Endothelial cell of umbilical vein (primary cell): ENCODE data around the gene NHSL2. TPM values are rescaled to one million over a fixed set of nuclear protein-coding genes. Genes with fewer than 3 reads are reported as not detected.

Source experiments
- BruUV-seq: library from RNA; stranded (reverse); fragments of 400-500 nt; replicated peaks from 2 replicates; lab custom pipeline; 2021; lab: Mats Ljungman, UMichigan
- CTCF ChIA-PET: fragments of 300-600, 350-600 bp; sonication (Branson Sonifier 250); formaldehyde crosslinking; loops from one replicate; lab custom pipeline; 2021; ENCODE audit warnings: antibody characterized with exemption, inconsistent platforms; lab: Charles Lee
- POLR2A ChIA-PET: fragments of 300-600, 350-600 bp; sonication (Branson Sonifier 250); formaldehyde crosslinking; loops from one replicate; lab custom pipeline; 2021; ENCODE audit warnings: antibody characterized with exemption, inconsistent platforms; lab: Charles Lee
- DNase-seq: peaks from one replicate; pipeline ENCODE4 v3.0.0-alpha.2; 2011; ENCODE audit warnings: low read depth, low spot score
- FAIRE-seq: peaks from 2 replicates; lab custom pipeline; 2011; peaks lifted over from hg19 to GRCh38; lab: Jason Lieb, UNC
- H2AFZ ChIP-seq: 2 replicates; pipeline ENCODE4 v1.6.0; 2012; ENCODE audit warnings: low read depth, low read length, control low read depth, inconsistent platforms
- H3K27ac ChIP-seq: 2 replicates; pipeline ENCODE4 v1.5.1; 2011; ENCODE audit warnings: low read depth, mild to moderate bottlenecking, control low read depth, low read length, moderate library complexity; ENCODE audit not compliant: insufficient read depth
- H3K27me3 ChIP-seq, 2 experiments: 2 replicates each; pipeline versions ENCODE4 v1.6.0 to v1.6.1; 2011; ENCODE audit warnings: low read length in 2 of 2, mixed read lengths in 1 of 2; ENCODE audit not compliant: control insufficient read depth in 2 of 2, insufficient read depth in 2 of 2
- H3K36me3 ChIP-seq, 2 experiments: 2 replicates in 1 of 2; 3 replicates in 1 of 2; pipeline ENCODE4 v1.5.1; 2011; ENCODE audit warnings: low read length in 2 of 2, mild to moderate bottlenecking in 1 of 2, moderate library complexity in 1 of 2; ENCODE audit not compliant: control insufficient read depth in 2 of 2, insufficient read depth in 2 of 2; ENCODE audit errors: extremely low read depth in 1 of 2
- H3K4me1 ChIP-seq: 3 replicates; pipeline ENCODE4 v1.5.1; 2011; ENCODE audit warnings: mild to moderate bottlenecking, low read length; ENCODE audit not compliant: control insufficient read depth, insufficient read depth; ENCODE audit errors: extremely low read depth
- H3K4me2 ChIP-seq: 2 replicates; pipeline ENCODE4 v1.6.1; 2011; ENCODE audit warnings: low read length, control low read depth, mixed read lengths; ENCODE audit not compliant: insufficient read depth
- H3K4me3 ChIP-seq, 3 experiments: fragments of 200-600 bp in 1 of 3; sonication (generic), shearing (Covaris generic) in 1 of 3; replicated peaks in 1 of 3; 2 replicates each; pipeline ENCODE4 v1.5.1; 2011 to 2016; ENCODE audit warnings: control low read depth in 3 of 3, low read length in 3 of 3, mild to moderate bottlenecking in 2 of 3, inconsistent platforms in 1 of 3, low read depth in 1 of 3, moderate library complexity in 1 of 3; ENCODE audit not compliant: insufficient read depth in 1 of 3
- H3K79me2 ChIP-seq: 2 replicates; pipeline ENCODE4 v1.6.0; 2012; ENCODE audit warnings: low read length, inconsistent platforms; ENCODE audit not compliant: control insufficient read depth, insufficient read depth
- H3K9ac ChIP-seq: replicated peaks from 2 replicates; pipeline ENCODE3; 2011; ENCODE audit warnings: low read length, control low read depth; ENCODE audit not compliant: insufficient read depth; ENCODE audit errors: extremely low read depth
- H3K9me1 ChIP-seq: replicated peaks from 3 replicates; pipeline ENCODE4 v1.6.0; 2011; ENCODE audit warnings: mild to moderate bottlenecking, low read length; ENCODE audit not compliant: control insufficient read depth, insufficient read depth; ENCODE audit errors: extremely low read depth
- H3K9me3 ChIP-seq: replicated peaks from 2 replicates; pipeline ENCODE4 v1.5.1; 2012; ENCODE audit warnings: low read length, inconsistent platforms; ENCODE audit not compliant: control insufficient read depth, insufficient read depth
- H4K20me1 ChIP-seq: replicated peaks from 2 replicates; pipeline ENCODE3; 2011; ENCODE audit warnings: mild to moderate bottlenecking, low read length; ENCODE audit not compliant: control insufficient read depth, insufficient read depth; ENCODE audit errors: extremely low read depth
- EZH2 ChIP-seq: IDR thresholded peaks from 2 replicates; pipeline ENCODE4 v1.6.1; 2012; ENCODE audit warnings: borderline replicate concordance, low read depth, mild to moderate bottlenecking, moderate library complexity, low read length, inconsistent platforms; ENCODE audit not compliant: severe bottlenecking
- FOS ChIP-seq: IDR thresholded peaks from 2 replicates; pipeline ENCODE4 v1.6.1; 2011; ENCODE audit warnings: mild to moderate bottlenecking, low read length, moderate library complexity, borderline replicate concordance; ENCODE audit not compliant: insufficient read depth
- GATA2 ChIP-seq: IDR thresholded peaks from 2 replicates; pipeline ENCODE4 v1.7.0; 2011; ENCODE audit warnings: low read depth, mild to moderate bottlenecking, moderate library complexity, mixed read lengths, low read length; ENCODE audit not compliant: insufficient read length, insufficient read depth
- JUN ChIP-seq: IDR thresholded peaks from 2 replicates; pipeline ENCODE4 v1.6.1; 2011; ENCODE audit warnings: borderline replicate concordance, low read depth; ENCODE audit not compliant: insufficient read length, insufficient read depth
- MYC ChIP-seq: IDR thresholded peaks from one replicate; pipeline ENCODE4 v1.6.1; 2011; ENCODE audit warnings: mild to moderate bottlenecking, low read depth, low read length
- POLR2A ChIP-seq: IDR thresholded peaks from 2 replicates; pipeline ENCODE4 v1.6.1; 2012; ENCODE audit warnings: low read depth, mild to moderate bottlenecking, control low read depth, low read length
- POLR2AphosphoS5 ChIP-seq: IDR thresholded peaks from 2 replicates; pipeline ENCODE4 v1.6.1; 2012; ENCODE audit warnings: low read depth, mild to moderate bottlenecking, control low read depth, low read length, moderate library complexity; ENCODE audit not compliant: insufficient read depth
- dilution Hi-C: fragments of 300-500 bp; cut with MboI; formaldehyde crosslinking; loops from one replicate; pipeline ENCODE4 v1.15.0; 2019; ENCODE audit warnings: low sequenced_read_pairs; ENCODE audit not compliant: extremely low pct_ligation_motif_present
- intact Hi-C: fragments of 100-400 bp; cut with micrococcal nuclease; formaldehyde crosslinking; loops from one replicate; pipeline ENCODE4 v1.10.0; 2022
- polyA plus RNA-seq, 4 experiments: library from polyadenylated mRNA; depleted of rRNA in 3 of 4; stranded (reverse) in 3 of 4; unstranded in 1 of 4; fragments of >200 nt; gene quantifications; 2 replicates each; pipeline versions ENCODE4 v1.2.1 to v1.2.3, GENCODE V29; 2011 to 2012; ENCODE audit warnings: missing spikeins in 1 of 4
- total RNA-seq: library from RNA; stranded (reverse); gene quantifications from 2 replicates; pipeline ENCODE4 v1.2.3, GENCODE V29; 2021
- TF ChIP-seq, protein P1 (sequence below): IDR thresholded peaks from 2 replicates; pipeline ENCODE4 v1.6.1; 2011; ENCODE audit not compliant: insufficient read depth, insufficient read length
- TF ChIP-seq, protein P2 (sequence below), 2 donors: IDR thresholded peaks; 1 replicate in 1 of 2; 2 replicates in 1 of 2; pipeline ENCODE4 v1.5.1; 2011; ENCODE audit warnings: low read length in 2 of 2, mild to moderate bottlenecking in 2 of 2, moderate library complexity in 2 of 2, control low read depth in 1 of 2, inconsistent platforms in 1 of 2, low read depth in 1 of 2; ENCODE audit not compliant: insufficient read depth in 1 of 2; ENCODE audit errors: extremely low read depth in 1 of 2

Gene NHSL2
- total and polyA plus RNA-seq, 2 donors (not counting 3 experiments of a cell fraction or from before 2014, with no cell fraction given) = 23.5 to 49.9 TPM

DNA sequence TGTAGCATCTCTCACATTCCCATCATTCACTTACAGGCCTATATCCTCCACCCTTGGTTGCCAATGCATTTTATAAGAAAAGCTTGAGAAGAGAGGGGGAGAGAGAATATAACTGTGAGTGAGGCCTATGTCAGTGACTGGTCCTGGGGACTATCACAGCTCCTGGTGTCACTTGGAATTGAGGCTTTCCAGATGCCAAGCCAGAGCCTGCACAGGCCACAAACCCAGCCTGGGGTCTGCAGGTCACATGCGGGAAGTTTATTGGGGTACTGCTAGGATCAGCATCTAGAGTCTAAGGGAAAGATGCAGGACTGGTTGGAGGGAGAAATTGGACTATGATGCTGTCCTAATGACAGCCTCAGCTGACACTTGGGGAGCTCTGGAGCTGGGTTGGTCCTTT, 173.5 kb downstream of the NHSL2 start:
- DNase-seq = no peak
- dilution Hi-C loops = no loop called here
- FAIRE-seq = no peak
- Histone ChIP-seq H3K27me3 (no peaks in the 10 kb centered on the region), H3K9me3 (no peaks in the 10 kb centered on the region), H3K4me3 (no peak overlapping the region), H2AFZ (no peak overlapping the region), H3K4me2 (no peak overlapping the region), H4K20me1 (no peaks in the 10 kb centered on the region), H3K27ac (no peak overlapping the region), H3K9ac (no peak overlapping the region), H3K4me1 (peaks cover 23% of the 10 kb centered on the region), H3K36me3 (no peaks in the 10 kb centered on the region), H3K9me1 (no peaks in the 10 kb centered on the region), H3K79me2 (peaks cover 78% of the 10 kb centered on the region)
- POLR2A ChIA-PET = no interaction called here
- CTCF ChIA-PET = interaction anchor here (0.7 kb wide), 1 partner anchor 62 kb away, joined by 3 read pairs; no protein-coding TSS in a partner anchor
- no TSS peak for BruUV-seq
- intact Hi-C loops = no loop called here
- TF ChIP-seq POLR2AphosphoS5 (no peak), EZH2 (no peak), MYC (no peak), POLR2A (no peak), FOS (no peak), JUN (no peak), GATA2 (no peak)
- TF ChIP-seq, protein P1, sequence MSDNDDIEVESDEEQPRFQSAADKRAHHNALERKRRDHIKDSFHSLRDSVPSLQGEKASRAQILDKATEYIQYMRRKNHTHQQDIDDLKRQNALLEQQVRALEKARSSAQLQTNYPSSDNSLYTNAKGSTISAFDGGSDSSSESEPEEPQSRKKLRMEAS = no peak
- TF ChIP-seq, protein P2, sequence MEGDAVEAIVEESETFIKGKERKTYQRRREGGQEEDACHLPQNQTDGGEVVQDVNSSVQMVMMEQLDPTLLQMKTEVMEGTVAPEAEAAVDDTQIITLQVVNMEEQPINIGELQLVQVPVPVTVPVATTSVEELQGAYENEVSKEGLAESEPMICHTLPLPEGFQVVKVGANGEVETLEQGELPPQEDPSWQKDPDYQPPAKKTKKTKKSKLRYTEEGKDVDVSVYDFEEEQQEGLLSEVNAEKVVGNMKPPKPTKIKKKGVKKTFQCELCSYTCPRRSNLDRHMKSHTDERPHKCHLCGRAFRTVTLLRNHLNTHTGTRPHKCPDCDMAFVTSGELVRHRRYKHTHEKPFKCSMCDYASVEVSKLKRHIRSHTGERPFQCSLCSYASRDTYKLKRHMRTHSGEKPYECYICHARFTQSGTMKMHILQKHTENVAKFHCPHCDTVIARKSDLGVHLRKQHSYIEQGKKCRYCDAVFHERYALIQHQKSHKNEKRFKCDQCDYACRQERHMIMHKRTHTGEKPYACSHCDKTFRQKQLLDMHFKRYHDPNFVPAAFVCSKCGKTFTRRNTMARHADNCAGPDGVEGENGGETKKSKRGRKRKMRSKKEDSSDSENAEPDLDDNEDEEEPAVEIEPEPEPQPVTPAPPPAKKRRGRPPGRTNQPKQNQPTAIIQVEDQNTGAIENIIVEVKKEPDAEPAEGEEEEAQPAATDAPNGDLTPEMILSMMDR (IDR thresholded peaks at IDR 0.05; ENCODE audit: extremely low read depth in 1 of 2, insufficient read depth in 1 of 2, low read depth in 1 of 2, low read length in 2 of 2) = no peak
